GM06990 (cell line): ENCODE data around the gene SNRPA1.
A peak's percentile ranks its signal among the peaks of the same experiment; 100 is the strongest.

ENCODE experiments used
- DNase-seq: peaks from one replicate; pipeline ENCODE4 v3.0.0-alpha.2; 2011; ENCODE audit not compliant: insufficient read length; ENCODE audit errors: extremely low read depth
- H3K27me3 ChIP-seq: replicated peaks from 2 replicates; pipeline ENCODE4 v1.6.0; 2011; ENCODE audit warnings: low read length; ENCODE audit not compliant: control insufficient read depth, insufficient read depth
- H3K36me3 ChIP-seq: 2 replicates; pipeline ENCODE4 v1.5.1; 2011; ENCODE audit warnings: low read length; ENCODE audit not compliant: control insufficient read depth, insufficient read depth
- H3K4me3 ChIP-seq: replicated peaks from 2 replicates; pipeline ENCODE4 v1.5.1; 2011; ENCODE audit warnings: low read depth, mild to moderate bottlenecking, control low read depth, low read length
- TF ChIP-seq, protein P1 (sequence below): IDR thresholded peaks from 2 replicates; pipeline ENCODE4 v1.5.1; 2011; ENCODE audit warnings: low read length, control low read depth, mild to moderate bottlenecking, inconsistent platforms; ENCODE audit not compliant: insufficient read depth, poor library complexity, severe bottlenecking

Gene SNRPA1

DNA sequence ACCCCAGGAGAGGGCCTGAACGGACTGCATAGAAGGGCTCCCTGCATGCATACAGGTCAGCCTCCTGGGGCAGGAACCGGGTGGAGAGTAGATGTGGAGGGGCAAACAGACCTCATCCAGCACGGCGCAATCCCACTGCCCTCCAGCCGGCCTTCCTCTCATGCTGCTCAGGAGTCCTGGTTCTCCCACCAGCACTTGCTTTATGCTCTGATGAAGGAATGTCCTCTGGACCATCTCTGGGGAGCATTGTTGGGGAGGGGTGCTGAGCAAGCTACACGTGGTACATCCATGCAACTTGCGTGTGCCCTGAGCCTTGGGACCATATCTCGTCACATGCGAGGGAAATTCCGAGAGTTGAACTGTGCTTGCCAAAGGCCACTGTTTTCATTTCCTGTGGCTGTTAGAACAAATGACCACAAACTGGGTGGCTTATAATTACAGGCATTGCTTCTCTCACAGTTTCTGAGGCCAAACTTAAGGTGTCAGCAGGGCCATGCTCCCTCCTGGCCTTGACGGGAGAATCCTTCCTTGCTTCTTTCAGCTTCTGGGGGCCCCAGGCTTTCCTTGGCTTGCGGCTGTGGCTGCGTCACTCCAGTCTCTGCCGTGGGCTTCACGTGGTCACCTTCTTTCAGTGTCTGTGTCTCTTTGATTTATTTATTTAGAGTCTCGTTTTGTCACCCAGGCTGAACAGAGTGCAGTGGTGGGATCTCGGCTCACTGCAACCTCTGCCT lies 30.0 kb downstream of the SNRPA1 start:
- peaks cover 7% of the 10 kb centered on the region for H3K36me3 ChIP-seq
- no peak overlapping the region for H3K4me3 ChIP-seq
- TF ChIP-seq, protein P1, sequence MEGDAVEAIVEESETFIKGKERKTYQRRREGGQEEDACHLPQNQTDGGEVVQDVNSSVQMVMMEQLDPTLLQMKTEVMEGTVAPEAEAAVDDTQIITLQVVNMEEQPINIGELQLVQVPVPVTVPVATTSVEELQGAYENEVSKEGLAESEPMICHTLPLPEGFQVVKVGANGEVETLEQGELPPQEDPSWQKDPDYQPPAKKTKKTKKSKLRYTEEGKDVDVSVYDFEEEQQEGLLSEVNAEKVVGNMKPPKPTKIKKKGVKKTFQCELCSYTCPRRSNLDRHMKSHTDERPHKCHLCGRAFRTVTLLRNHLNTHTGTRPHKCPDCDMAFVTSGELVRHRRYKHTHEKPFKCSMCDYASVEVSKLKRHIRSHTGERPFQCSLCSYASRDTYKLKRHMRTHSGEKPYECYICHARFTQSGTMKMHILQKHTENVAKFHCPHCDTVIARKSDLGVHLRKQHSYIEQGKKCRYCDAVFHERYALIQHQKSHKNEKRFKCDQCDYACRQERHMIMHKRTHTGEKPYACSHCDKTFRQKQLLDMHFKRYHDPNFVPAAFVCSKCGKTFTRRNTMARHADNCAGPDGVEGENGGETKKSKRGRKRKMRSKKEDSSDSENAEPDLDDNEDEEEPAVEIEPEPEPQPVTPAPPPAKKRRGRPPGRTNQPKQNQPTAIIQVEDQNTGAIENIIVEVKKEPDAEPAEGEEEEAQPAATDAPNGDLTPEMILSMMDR, result no peak
- no peaks in the 10 kb centered on the region for H3K27me3 ChIP-seq
- peak; percentile 44 for DNase-seq

DNA sequence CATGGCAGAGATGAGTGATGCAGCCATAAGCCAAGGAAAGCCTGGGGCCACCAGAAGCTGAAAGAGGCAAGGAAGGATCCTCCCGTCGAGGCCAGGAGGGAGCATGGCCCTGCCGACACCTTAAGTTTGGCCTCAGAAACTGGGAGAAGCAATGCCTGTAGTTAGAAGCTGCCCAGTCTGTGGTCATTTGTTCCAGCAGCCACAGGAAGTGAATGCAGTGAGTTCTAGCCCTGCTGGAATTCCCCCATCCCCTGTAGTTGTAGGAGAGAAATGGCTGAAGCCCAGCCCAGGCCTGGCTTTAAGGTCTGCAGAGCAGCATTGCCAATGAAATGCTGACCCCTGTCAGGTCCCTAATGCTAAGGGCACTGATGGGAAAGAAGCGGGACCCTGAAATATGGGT lies 31.0 kb downstream of the SNRPA1 start:
- no peak overlapping the region for H3K4me3 ChIP-seq
- no peaks in the 10 kb centered on the region for H3K27me3 ChIP-seq
- peaks cover 2% of the 10 kb centered on the region; the same call in 1 of the 2 replicates for H3K36me3 ChIP-seq
- TF ChIP-seq, protein P1, result no peak
- DNase-seq, result peak; percentile 30

DNA sequence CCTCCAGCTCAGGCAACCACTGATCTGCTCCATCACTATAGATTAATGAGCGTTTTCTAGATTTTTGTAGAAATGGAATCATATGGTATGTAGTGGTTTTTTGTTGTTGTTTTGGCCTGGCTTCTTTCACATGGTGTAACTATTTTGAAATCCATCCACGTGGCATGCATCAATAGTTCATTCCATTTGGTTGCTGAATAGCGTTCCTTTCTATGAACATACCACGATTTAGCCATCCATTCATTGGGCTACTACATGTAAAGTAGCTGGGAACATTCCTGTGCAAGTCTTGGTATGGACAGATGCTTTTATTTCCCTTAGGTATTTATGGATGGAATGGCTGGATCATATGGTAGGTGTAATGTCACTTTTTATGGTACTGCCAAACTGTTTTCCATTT lies 32.5 kb downstream of the SNRPA1 start:
- TF ChIP-seq, protein P1, result no peak
- Histone ChIP-seq H3K4me3 (no peak overlapping the region), H3K36me3 (no peaks in the 10 kb centered on the region), H3K27me3 (no peaks in the 10 kb centered on the region)
- no peak for DNase-seq

DNA sequence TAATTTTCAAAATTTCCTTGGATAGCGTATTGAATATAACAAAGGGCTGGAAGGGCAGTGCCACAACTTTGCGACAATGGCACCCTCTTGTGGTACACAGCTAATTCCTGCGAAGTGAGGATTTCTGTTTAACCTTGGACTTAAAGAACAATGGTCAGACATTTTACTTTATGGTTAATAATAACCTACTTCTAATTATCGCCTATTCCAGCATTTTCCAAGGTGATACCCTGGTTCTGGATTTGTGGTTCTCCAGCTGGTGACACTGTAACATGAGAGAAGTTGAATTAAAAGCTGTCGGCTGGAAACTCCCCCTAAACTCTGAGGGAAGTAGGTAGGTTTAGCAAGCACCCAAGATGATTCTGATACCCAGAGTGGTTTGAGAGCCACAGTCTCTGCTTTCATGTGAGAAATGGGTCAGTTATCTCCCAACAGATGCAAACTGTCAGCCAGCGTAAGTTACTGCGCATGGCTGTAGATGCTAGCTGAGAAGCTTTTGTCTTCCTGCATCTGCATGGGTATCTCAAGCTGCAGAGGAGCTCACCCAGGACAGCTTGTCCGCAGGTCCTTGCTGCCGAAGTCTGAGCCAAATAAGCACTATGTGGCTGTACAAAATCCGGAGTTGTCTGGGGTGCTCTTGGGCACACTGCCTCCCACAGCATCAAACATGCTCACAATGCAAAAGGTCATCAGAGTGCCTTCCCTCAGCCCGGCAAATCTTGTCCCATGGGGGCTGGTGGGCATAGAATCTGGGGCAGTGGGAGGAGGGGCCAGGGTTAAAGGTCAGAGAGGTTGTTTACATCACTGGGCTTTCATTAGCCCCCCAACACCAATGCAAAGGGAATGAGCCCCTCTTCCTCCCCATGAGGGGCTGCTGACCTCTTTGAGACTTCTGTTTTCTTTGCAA lies 36.6 kb downstream of the SNRPA1 start:
- H3K27me3 ChIP-seq, result no peaks in the 10 kb centered on the region
- H3K4me3 ChIP-seq, result no peak overlapping the region
- H3K36me3 ChIP-seq, result no peaks in the 10 kb centered on the region
- TF ChIP-seq, protein P1, result peak; percentile 75
- DNase-seq, result no peak

DNA sequence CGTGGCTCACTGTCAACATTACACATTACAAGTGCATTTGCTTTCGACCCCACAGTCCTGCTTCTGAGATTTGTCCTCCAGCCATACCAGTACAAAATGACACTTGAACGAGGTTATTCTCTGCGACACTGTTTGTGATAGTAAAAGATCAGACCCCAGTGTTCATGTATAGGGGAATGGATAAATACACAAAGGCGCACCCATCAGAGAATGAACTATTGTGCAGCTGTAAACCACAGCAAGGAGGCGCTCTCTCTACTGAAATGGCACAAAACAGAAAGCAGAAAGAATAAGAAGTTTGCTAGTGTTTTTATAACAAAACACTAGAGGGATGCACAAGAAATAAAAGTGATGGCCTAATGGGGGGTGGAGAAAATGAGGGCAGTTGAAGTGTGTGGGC lies 38.3 kb downstream of the SNRPA1 start:
- DNase-seq, result no peak

More for the DNA sequence above, 38.3 kb downstream of the SNRPA1 start:
- no peaks in the 10 kb centered on the region for H3K27me3 ChIP-seq
- TF ChIP-seq, protein P1, result peak; percentile 77
- no peak overlapping the region for H3K4me3 ChIP-seq
- H3K36me3 ChIP-seq, result no peaks in the 10 kb centered on the region
